ENCODE data around the gene DGKB. TPM values are rescaled to one million over a fixed set of nuclear protein-coding genes. Genes with fewer than 3 reads are reported as not detected.

Gene DGKB
- total and polyA plus RNA-seq, 2 of the 8 experiments (the other 6 are each of a cell fraction or from before 2014, with no cell fraction given), result 1.9 to 2.6 TPM

DNA sequence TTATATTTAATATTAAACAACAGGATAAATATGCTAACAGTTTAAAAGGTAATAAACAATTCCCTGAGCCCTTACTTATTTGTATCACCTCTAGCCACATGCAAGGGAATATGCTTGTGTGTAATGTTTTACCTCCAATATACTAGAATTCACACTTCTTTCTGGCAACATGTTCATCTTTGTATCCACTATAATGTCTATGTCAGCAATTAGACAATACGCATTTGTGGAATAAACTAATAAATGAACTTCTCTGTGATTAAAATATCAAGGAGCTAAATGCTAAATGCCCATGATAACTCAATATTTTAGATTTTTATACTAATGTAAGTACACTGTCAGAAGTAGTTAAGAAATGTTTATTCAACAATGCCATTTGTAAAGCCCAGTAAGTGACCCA, 350.5 kb downstream of the DGKB start:
- Histone ChIP-seq H2BK20ac (ENCODE audit: low read length) (no peak overlapping the region), H4K20me1 (replicated peaks in 1 of 2; ENCODE audit: control insufficient read depth in 1 of 2, insufficient read depth in 2 of 2, low read length in 2 of 2) (no peaks in the 10 kb centered on the region), H2AFZ (ENCODE audit: low read length) (no peak overlapping the region), H2BK15ac (ENCODE audit: low read length) (no peak overlapping the region), H3K18ac (ENCODE audit: extremely low read depth, low read length) (no peak overlapping the region), H3K79me1 (ENCODE audit: low read depth, low read length) (no peaks in the 10 kb centered on the region), H4K8ac (ENCODE audit: extremely low read depth, insufficient read depth, low read length) (no peak overlapping the region), H3K9ac (replicated peaks in 1 of 4; ENCODE audit: extremely low read depth in 1 of 4, low read depth in 3 of 4, low read length in 3 of 4) (no peak overlapping the region), H2BK5ac (ENCODE audit: low read depth, low read length) (no peak overlapping the region), H3K79me2 (ENCODE audit: control insufficient read depth in 1 of 2, insufficient read depth in 2 of 2, low read length in 2 of 2) (no peaks in the 10 kb centered on the region), H3K14ac (ENCODE audit: insufficient read length) (no peak overlapping the region), H2AK5ac (ENCODE audit: low read depth, low read length) (no peak overlapping the region), H3K23ac (ENCODE audit: insufficient read length) (no peak overlapping the region), H3K56ac (replicated peaks; ENCODE audit: insufficient read length, low read depth, low read length) (no peak overlapping the region), H3K9me3 (ENCODE audit: insufficient read depth in 2 of 2, low read depth in 1 of 2, low read length in 1 of 2) (no peaks in the 10 kb centered on the region), H4K5ac (ENCODE audit: insufficient read length, low read depth, low read length) (no peak overlapping the region), H3K4me3 (ENCODE audit: extremely low read depth in 1 of 4, insufficient read depth in 2 of 4, low read depth in 3 of 4, low read length in 4 of 4) (no peak overlapping the region), H3K27me3 (replicated peaks in 1 of 4; ENCODE audit: control insufficient read depth in 3 of 4, extremely low read depth in 1 of 4, insufficient read depth in 3 of 4, low read length in 3 of 4) (no peaks in the 10 kb centered on the region), H2BK120ac (replicated peaks; ENCODE audit: low read depth, low read length) (no peak overlapping the region), H4K91ac (replicated peaks; ENCODE audit: insufficient read length, low read length) (no peak overlapping the region), H3K23me2 (ENCODE audit: low read depth, low read length) (no peaks in the 10 kb centered on the region), H3K4me1 (replicated peaks in 1 of 4; ENCODE audit: control insufficient read depth in 3 of 4, insufficient read depth in 4 of 4, low read length in 3 of 4) (no peaks in the 10 kb centered on the region), H3K36me3 (ENCODE audit: control insufficient read depth in 2 of 4, insufficient read depth in 4 of 4, low read length in 3 of 4) (no peaks in the 10 kb centered on the region), H3K4ac (replicated peaks; ENCODE audit: insufficient read length, low read depth, low read length) (no peak overlapping the region), H2BK12ac (ENCODE audit: low read depth, low read length) (no peak overlapping the region), H3K4me2 (ENCODE audit: insufficient read depth in 1 of 2, low read depth in 2 of 2, low read length in 2 of 2) (no peak overlapping the region), H3K27ac (ENCODE audit: low read depth, low read length) (no peak overlapping the region)
- FAIRE-seq (no peak), DNase-seq (ENCODE audit: low read depth in 1 of 2, low spot score in 2 of 2) (no peak)
- CTCF ChIA-PET (ENCODE audit: partially characterized antibody), result interaction anchor here (1.0 kb wide), 1 partner anchor 13 kb away, joined by 3 read pairs; no protein-coding TSS in a partner anchor
- POLR2A ChIA-PET (ENCODE audit: partially characterized antibody), result no interaction called here
- WGBS, 2 experiments (ENCODE audit: extremely low coverage in 1 of 2, insufficient coverage in 1 of 2, insufficient read length in 1 of 2, insufficient replicate concordance in 2 of 2, low coverage in 1 of 2, low lambda C conversion rate in 2 of 2, missing lambda C conversion rate in 1 of 2), result 89% methylated on average over 1 of the region's 1 CpG; no CpG with 5 or more reads in 1 of the 2 experiments
- TF ChIP-seq, protein P1, sequence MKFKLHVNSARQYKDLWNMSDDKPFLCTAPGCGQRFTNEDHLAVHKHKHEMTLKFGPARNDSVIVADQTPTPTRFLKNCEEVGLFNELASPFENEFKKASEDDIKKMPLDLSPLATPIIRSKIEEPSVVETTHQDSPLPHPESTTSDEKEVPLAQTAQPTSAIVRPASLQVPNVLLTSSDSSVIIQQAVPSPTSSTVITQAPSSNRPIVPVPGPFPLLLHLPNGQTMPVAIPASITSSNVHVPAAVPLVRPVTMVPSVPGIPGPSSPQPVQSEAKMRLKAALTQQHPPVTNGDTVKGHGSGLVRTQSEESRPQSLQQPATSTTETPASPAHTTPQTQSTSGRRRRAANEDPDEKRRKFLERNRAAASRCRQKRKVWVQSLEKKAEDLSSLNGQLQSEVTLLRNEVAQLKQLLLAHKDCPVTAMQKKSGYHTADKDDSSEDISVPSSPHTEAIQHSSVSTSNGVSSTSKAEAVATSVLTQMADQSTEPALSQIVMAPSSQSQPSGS (IDR thresholded peaks at IDR 0.05; ENCODE audit: low read length), result no peak
- TF ChIP-seq SIRT6 (IDR thresholded peaks at IDR 0.05; ENCODE audit: low read length), result no peak
- TF ChIP-seq TAF1 (IDR thresholded peaks at IDR 0.05; ENCODE audit: low read depth, low read length), result no peak
- TF ChIP-seq RXRA (IDR thresholded peaks at IDR 0.05; ENCODE audit: insufficient read depth, low read depth, low read length), result no peak
- TF ChIP-seq, protein P2, sequence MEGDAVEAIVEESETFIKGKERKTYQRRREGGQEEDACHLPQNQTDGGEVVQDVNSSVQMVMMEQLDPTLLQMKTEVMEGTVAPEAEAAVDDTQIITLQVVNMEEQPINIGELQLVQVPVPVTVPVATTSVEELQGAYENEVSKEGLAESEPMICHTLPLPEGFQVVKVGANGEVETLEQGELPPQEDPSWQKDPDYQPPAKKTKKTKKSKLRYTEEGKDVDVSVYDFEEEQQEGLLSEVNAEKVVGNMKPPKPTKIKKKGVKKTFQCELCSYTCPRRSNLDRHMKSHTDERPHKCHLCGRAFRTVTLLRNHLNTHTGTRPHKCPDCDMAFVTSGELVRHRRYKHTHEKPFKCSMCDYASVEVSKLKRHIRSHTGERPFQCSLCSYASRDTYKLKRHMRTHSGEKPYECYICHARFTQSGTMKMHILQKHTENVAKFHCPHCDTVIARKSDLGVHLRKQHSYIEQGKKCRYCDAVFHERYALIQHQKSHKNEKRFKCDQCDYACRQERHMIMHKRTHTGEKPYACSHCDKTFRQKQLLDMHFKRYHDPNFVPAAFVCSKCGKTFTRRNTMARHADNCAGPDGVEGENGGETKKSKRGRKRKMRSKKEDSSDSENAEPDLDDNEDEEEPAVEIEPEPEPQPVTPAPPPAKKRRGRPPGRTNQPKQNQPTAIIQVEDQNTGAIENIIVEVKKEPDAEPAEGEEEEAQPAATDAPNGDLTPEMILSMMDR (IDR thresholded peaks at IDR 0.05; ENCODE audit: control extremely low read depth in 1 of 3, insufficient read depth in 1 of 3, low read depth in 1 of 3, low read length in 3 of 3), result no peak

All from H1 (cell line).